Pulmonary artery endothelial cell (primary cell): ENCODE results near the gene STEAP1. TPM values are rescaled to one million over a fixed set of nuclear protein-coding genes. Genes with fewer than 3 reads are reported as not detected.
A peak's percentile ranks its signal among the peaks of the same experiment; 100 is the strongest.
"Not testable (repeated sequence)": the region's sequence is repeated elsewhere in the genome, so short reads cannot be mapped to it uniquely, and the experiment has no call there.

Experiments
- DNase-seq: peaks from one replicate; pipeline ENCODE4 v3.0.0-alpha.2; 2011; ENCODE audit warnings: low read depth, low spot score
- total RNA-seq: library from RNA; depleted of rRNA; stranded (reverse); fragments of >200 nt; gene quantifications from 2 replicates; pipeline ENCODE4 v1.2.3, GENCODE V29; 2014

Gene STEAP1
- total RNA-seq, 1 donor from 2014 or later, result 18.6 TPM

GRCh38 chr7:90173127-90173844, 19.0 kb downstream of the STEAP1 start:
- DNase-seq, result no peak

GRCh38 chr7:90175667-90176066, 21.4 kb downstream of the STEAP1 start:
- DNase-seq, result no peak

GRCh38 chr7:90176195-90176594, 21.9 kb downstream of the STEAP1 start:
- no peak for DNase-seq

- no peak for DNase-seq
Observed at GRCh38 chr7:90178166-90178565, 23.9 kb downstream of the STEAP1 start.

- DNase-seq, result peak; percentile 52
Observed at GRCh38 chr7:90178679-90179278, 24.5 kb downstream of the STEAP1 start.

- no peak for DNase-seq
Observed at GRCh38 chr7:90180011-90180585, 25.8 kb downstream of the STEAP1 start.

- DNase-seq, result no peak
Observed at GRCh38 chr7:90180649-90181048, 26.4 kb downstream of the STEAP1 start.

- no peak for DNase-seq
Observed at GRCh38 chr7:90181485-90181884, 27.2 kb downstream of the STEAP1 start.

- DNase-seq, result not testable (repeated sequence)
Observed at GRCh38 chr7:90186290-90186689, 32.0 kb downstream of the STEAP1 start.

GRCh38 chr7:90187507-90188050, 33.3 kb downstream of the STEAP1 start:
- DNase-seq, result no peak

- no peak for DNase-seq
Observed at GRCh38 chr7:90188281-90188680, 34.0 kb downstream of the STEAP1 start.

GRCh38 chr7:90190995-90191394, 36.7 kb downstream of the STEAP1 start:
- no peak for DNase-seq

GRCh38 chr7:90191648-90192047, 37.4 kb downstream of the STEAP1 start:
- no peak for DNase-seq

GRCh38 chr7:90192876-90193750, 38.8 kb downstream of the STEAP1 start:
- no peak for DNase-seq

- DNase-seq, result no peak
Observed at GRCh38 chr7:90194911-90195809, 40.9 kb downstream of the STEAP1 start.

GRCh38 chr7:90201500-90202195, 47.4 kb downstream of the STEAP1 start:
- no peak for DNase-seq

GRCh38 chr7:90207956-90208355, 53.7 kb downstream of the STEAP1 start:
- DNase-seq, result no peak

GRCh38 chr7:90209776-90210175, 55.5 kb downstream of the STEAP1 start:
- DNase-seq, result no peak

GRCh38 chr7:90210475-90210874, 56.2 kb downstream of the STEAP1 start:
- no peak for DNase-seq

- no peak for DNase-seq
Observed at GRCh38 chr7:90210981-90211380, 56.7 kb downstream of the STEAP1 start.
